Caco-2 (cell line): Measurements from ENCODE around the gene TADA2B. TPM values are rescaled to one million over a fixed set of nuclear protein-coding genes. Genes with fewer than 3 reads are reported as not detected.

Experiments used
- BruUV-seq: library from RNA; stranded (reverse); fragments of 400-500 nt; replicated peaks from 2 replicates; lab custom pipeline; 2021; lab: Mats Ljungman, UMichigan
- CTCF ChIA-PET: fragments of 300-600 bp; sonication (Branson Sonifier 250); formaldehyde crosslinking; loops from one replicate; lab custom pipeline; 2022; ENCODE audit warnings: antibody characterized with exemption; lab: Charles Lee
- POLR2A ChIA-PET: fragments of 300-600 bp; sonication (Branson Sonifier 250); formaldehyde crosslinking; loops from one replicate; lab custom pipeline; 2022; ENCODE audit warnings: antibody characterized with exemption; lab: Charles Lee
- DNase-seq, 2 experiments: peaks; one replicate each; pipeline versions ENCODE4 v3.0.0 to v3.0.0-alpha.2; 2020 to 2022
- H3K27me3 ChIP-seq: replicated peaks from 2 replicates; pipeline ENCODE4 v1.6.0; 2011; ENCODE audit warnings: low read length; ENCODE audit not compliant: control insufficient read depth, insufficient read depth
- H3K36me3 ChIP-seq: 2 replicates; pipeline ENCODE4 v1.5.1; 2011; ENCODE audit warnings: low read length; ENCODE audit not compliant: control insufficient read depth, insufficient read depth
- H3K4me1 ChIP-seq: fragments of 250-450 bp; sonication (Bioruptor Pico); 2 replicates; pipeline ENCODE4 v1.5.1; 2020; ENCODE audit warnings: mild to moderate bottlenecking
- H3K4me3 ChIP-seq: 2 replicates; pipeline ENCODE4 v1.5.1; 2011; ENCODE audit warnings: low read depth, mild to moderate bottlenecking, control low read depth, low read length
- H3K9me3 ChIP-seq: fragments of 250-450 bp; sonication (Bioruptor Pico); 2 replicates; pipeline ENCODE4 v1.5.1; 2020; ENCODE audit warnings: mild to moderate bottlenecking, moderate library complexity
- H3K27ac Mint-ChIP-seq: one replicate; pipeline ENCODE4 v1.8.0; 2022; ENCODE audit warnings: mixed read lengths; ENCODE audit not compliant: unreplicated experiment
- H3K27me3 Mint-ChIP-seq: one replicate; pipeline ENCODE4 v1.8.0; 2022; ENCODE audit warnings: mixed read lengths; ENCODE audit not compliant: insufficient read depth, unreplicated experiment
- H3K36me3 Mint-ChIP-seq: one replicate; pipeline ENCODE4 v1.8.0; 2022; ENCODE audit warnings: mild to moderate bottlenecking, mixed read lengths; ENCODE audit not compliant: insufficient read depth, unreplicated experiment
- H3K4me1 Mint-ChIP-seq: one replicate; pipeline ENCODE4 v1.8.0; 2022; ENCODE audit warnings: low read depth, mixed read lengths; ENCODE audit not compliant: unreplicated experiment
- H3K4me3 Mint-ChIP-seq: one replicate; pipeline ENCODE4 v1.8.0; 2022; ENCODE audit warnings: mild to moderate bottlenecking, moderate library complexity, mixed read lengths; ENCODE audit not compliant: unreplicated experiment
- H3K9me3 Mint-ChIP-seq: one replicate; pipeline ENCODE4 v1.8.0; 2022; ENCODE audit warnings: mixed read lengths; ENCODE audit not compliant: unreplicated experiment
- CTCF ChIP-seq, 2 experiments: fragments of 200-600 bp in 1 of 2; IDR thresholded peaks; 1 replicate in 1 of 2; 2 replicates in 1 of 2; pipeline versions ENCODE4 v1.5.1 to v1.8.0; 2011 to 2022; ENCODE audit warnings: antibody characterized with exemption in 1 of 2, control low read depth in 1 of 2, inconsistent platforms in 1 of 2, low read depth in 1 of 2, low read length in 1 of 2, mild to moderate bottlenecking in 1 of 2, moderate library complexity in 1 of 2; ENCODE audit not compliant: insufficient read depth in 1 of 2, severe bottlenecking in 1 of 2, unreplicated experiment in 1 of 2
- intact Hi-C: fragments of 100-400 bp; cut with micrococcal nuclease; formaldehyde crosslinking; loops from one replicate; pipeline ENCODE4 v1.10.0; 2022; ENCODE audit not compliant: unreplicated experiment
- total RNA-seq: library from RNA; stranded (reverse); gene quantifications from 2 replicates; pipeline ENCODE4 v1.2.3, GENCODE V29; 2022

The TADA2B gene
- total RNA-seq, 1 experiment from 2014 or later = 21.8 TPM

GRCh38 chr4:7045961-7046921 is 3.1 kb downstream of the TADA2B start:
- intact Hi-C loops = no loop called here
- H3K4me3 ChIP-seq = no peak overlapping the region
- H3K9me3 ChIP-seq = no peaks in the 10 kb centered on the region
- H3K36me3 ChIP-seq = no peaks in the 10 kb centered on the region; the same call in 1 of the 2 replicates
- ChIA-PET CTCF (no interaction called here), POLR2A (interaction anchor here (0.6 kb wide), 1 partner anchor 10 kb away, joined by 4 read pairs; no protein-coding TSS in a partner anchor)
- no peak for DNase-seq
- H3K4me1 ChIP-seq = peaks cover 4% of the 10 kb centered on the region; the same call in 1 of the 2 replicates
- peaks cover 23% of the 10 kb centered on the region for H3K4me1 Mint-ChIP-seq
- no peak overlapping the region for H3K27ac Mint-ChIP-seq
- H3K4me3 Mint-ChIP-seq = no peak overlapping the region
- peaks cover 16% of the 10 kb centered on the region for H3K36me3 Mint-ChIP-seq
- no peaks in the 10 kb centered on the region for H3K9me3 Mint-ChIP-seq
- no peaks in the 10 kb centered on the region for H3K27me3 ChIP-seq
- H3K27me3 Mint-ChIP-seq = no peaks in the 10 kb centered on the region
- TF ChIP-seq CTCF (IDR thresholded peaks at IDR 0.05; ENCODE audit: insufficient read depth in 1 of 2, low read depth in 1 of 2, low read length in 1 of 2, severe bottlenecking in 1 of 2, unreplicated experiment in 1 of 2) = no peak
- no TSS peak for BruUV-seq

- H3K27ac Mint-ChIP-seq = no peak overlapping the region
- ChIA-PET CTCF (no interaction called here), POLR2A (interaction anchor here (0.6 kb wide), 2 partner anchors 10 to 331 kb away, joined by 4 read pairs; partner anchors contain the start of gene BLOC1S4)
- no peaks in the 10 kb centered on the region for H3K9me3 Mint-ChIP-seq
- peaks cover 17% of the 10 kb centered on the region for H3K4me1 Mint-ChIP-seq
- no peak overlapping the region for H3K4me3 Mint-ChIP-seq
- TF ChIP-seq CTCF (IDR thresholded peaks at IDR 0.05; ENCODE audit: insufficient read depth in 1 of 2, low read depth in 1 of 2, low read length in 1 of 2, severe bottlenecking in 1 of 2, unreplicated experiment in 1 of 2) = no peak
- no peak for DNase-seq
- H3K36me3 Mint-ChIP-seq = peaks cover 11% of the 10 kb centered on the region
- intact Hi-C loops = no loop called here
- no peaks in the 10 kb centered on the region; the same call in 1 of the 2 replicates for H3K36me3 ChIP-seq
- no peaks in the 10 kb centered on the region for H3K27me3 ChIP-seq
- H3K4me3 ChIP-seq = no peak overlapping the region
- H3K27me3 Mint-ChIP-seq = no peaks in the 10 kb centered on the region
- no peaks in the 10 kb centered on the region for H3K9me3 ChIP-seq
- H3K4me1 ChIP-seq = peaks cover 4% of the 10 kb centered on the region; the same call in 1 of the 2 replicates
- no TSS peak for BruUV-seq
These were observed 3.8 kb downstream of the TADA2B start for GRCh38 chr4:7046971-7047370.

- Mint-ChIP-seq H3K27me3 (no peaks in the 10 kb centered on the region), H3K27ac (peak overlapping the region; percentile 26), H3K4me3 (no peak overlapping the region), H3K36me3 (no peaks in the 10 kb centered on the region), H3K9me3 (no peaks in the 10 kb centered on the region), H3K4me1 (peaks cover 13% of the 10 kb centered on the region)
- ChIA-PET CTCF (no interaction called here), POLR2A (no interaction called here)
- no peak for DNase-seq
- Histone ChIP-seq H3K4me1 (peaks cover 4% of the 10 kb centered on the region; the same call in 1 of the 2 replicates), H3K9me3 (no peaks in the 10 kb centered on the region), H3K27me3 (no peaks in the 10 kb centered on the region), H3K4me3 (no peak overlapping the region), H3K36me3 (no peaks in the 10 kb centered on the region; the same call in 1 of the 2 replicates)
- TF ChIP-seq CTCF (IDR thresholded peaks at IDR 0.05; ENCODE audit: insufficient read depth in 1 of 2, low read depth in 1 of 2, low read length in 1 of 2, severe bottlenecking in 1 of 2, unreplicated experiment in 1 of 2) = no peak
- BruUV-seq = no TSS peak
- intact Hi-C loops = no loop called here
These were observed 5.5 kb downstream of the TADA2B start for GRCh38 chr4:7048642-7049041.
